ENCODE results near the gene NID1. TPM values are rescaled to one million over a fixed set of nuclear protein-coding genes. Genes with fewer than 3 reads are reported as not detected.

The NID1 gene
- total and polyA plus RNA-seq, 2 of the 4 experiments (the other 2 are of a cell fraction) = 21.9 to 83.3 TPM

DNA sequence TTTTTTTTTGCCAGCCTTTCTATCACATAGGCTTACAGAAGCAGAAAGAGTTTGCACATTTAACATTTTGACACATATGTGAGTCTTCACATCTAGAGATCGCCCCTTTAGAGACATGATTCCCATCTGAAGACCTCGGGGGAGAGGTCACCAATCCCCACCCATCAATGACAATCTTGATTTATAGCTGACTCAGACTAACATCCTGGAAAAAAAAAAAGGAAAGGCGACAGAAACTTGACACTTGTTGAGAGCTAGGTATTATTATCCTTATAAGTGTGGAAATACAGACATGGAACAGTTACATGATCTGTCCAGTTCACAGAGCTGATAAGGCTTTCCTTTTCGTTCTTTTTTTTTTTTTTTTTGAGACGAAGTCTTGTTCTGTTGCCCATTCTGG lies 28.0 kb upstream of the NID1 start:
- POLR2A ChIA-PET (ENCODE audit: unreplicated experiment) = no interaction called here
- H4K91ac ChIP-seq (ENCODE audit: insufficient read depth, low read depth, low read length) = no peak overlapping the region
- H3K4me2 ChIP-seq (ENCODE audit: low read depth, low read length) = no peak overlapping the region
- no peak overlapping the region for H2BK120ac ChIP-seq (ENCODE audit: low read depth, low read length)
- H3K36me3 ChIP-seq (ENCODE audit: control insufficient read depth, insufficient read depth, low read length) = no peaks in the 10 kb centered on the region
- BruUV-seq (replicated peaks) = no TSS peak
- no peak overlapping the region for H3K23ac ChIP-seq (ENCODE audit: low read depth, low read length)
- intact Hi-C loops (cut with micrococcal nuclease) (no loop called here), dilution Hi-C loops (cut with HindIII; ENCODE audit: low sequenced_read_pairs, unreplicated experiment) (no loop called here), in situ Hi-C loops (cut with MboI; ENCODE audit: low sequenced_read_pairs) (no loop called here)
- H3K56ac ChIP-seq (ENCODE audit: extremely low read depth, insufficient read depth, low read length) = no peak overlapping the region
- no peak overlapping the region for H2BK5ac ChIP-seq (ENCODE audit: low read depth, low read length, poor library complexity, severe bottlenecking)
- H4K5ac ChIP-seq (ENCODE audit: low read depth, low read length) = no peak overlapping the region
- H3K14ac ChIP-seq (replicated peaks; ENCODE audit: low read depth, low read length) = no peak overlapping the region
- no peak overlapping the region for H3K27ac ChIP-seq (ENCODE audit: insufficient read depth, low read length)
- no peak overlapping the region for H2AK9ac ChIP-seq (replicated peaks; ENCODE audit: low read depth, low read length, poor library complexity)
- H4K8ac ChIP-seq (ENCODE audit: low read depth in 2 of 2, low read length in 2 of 2) = no peak overlapping the region
- peaks cover 3% of the 10 kb centered on the region; the same call in 1 of the 2 replicates for H4K20me1 ChIP-seq (ENCODE audit: insufficient read depth, low read length)
- H2BK15ac ChIP-seq (ENCODE audit: low read depth, low read length) = no peak overlapping the region
- no peak for ATAC-seq (ENCODE audit: low read depth)
- no peak overlapping the region for H3K4ac ChIP-seq (ENCODE audit: low read depth, low read length)
- no peak overlapping the region for H2AFZ ChIP-seq (replicated peaks; ENCODE audit: low read length, poor library complexity)
- no peak for DNase-seq
- WGBS, 2 experiments (ENCODE audit: extremely low coverage in 2 of 2, insufficient read length in 1 of 2) = no CpG with 5 or more reads among the region's 5 CpGs
- H2BK20ac ChIP-seq (ENCODE audit: low read depth, low read length) = no peak overlapping the region
- H3K18ac ChIP-seq (ENCODE audit: low read depth, low read length) = no peak overlapping the region
- peaks cover 2% of the 10 kb centered on the region; the same call in 1 of the 2 replicates for H3K4me1 ChIP-seq (ENCODE audit: control insufficient read depth, insufficient read depth, low read length)
- H3K4me3 ChIP-seq (ENCODE audit: insufficient read depth, low read depth, low read length) = no peak overlapping the region
- H3K79me1 ChIP-seq (ENCODE audit: low read depth in 1 of 2, low read length in 2 of 2) = no peaks in the 10 kb centered on the region
- H3K9me3 ChIP-seq (ENCODE audit: control insufficient read depth, insufficient read depth, low read length) = peaks cover 6% of the 10 kb centered on the region
- H3K27me3 ChIP-seq (ENCODE audit: control insufficient read depth, insufficient read depth, low read length) = no peaks in the 10 kb centered on the region
- no peak overlapping the region for H2AK5ac ChIP-seq (ENCODE audit: low read depth, low read length)
- TF ChIP-seq NFE2L2 (IDR thresholded peaks at IDR 0.05; ENCODE audit: low read depth, low read length) = no peak
- no peak for TF ChIP-seq FOS (IDR thresholded peaks at IDR 0.05; ENCODE audit: low read depth, low read length)
- no peak for TF ChIP-seq RFX5 (IDR thresholded peaks at IDR 0.05; ENCODE audit: low read depth, low read length)
- no peak for TF ChIP-seq CHD1 (IDR thresholded peaks at IDR 0.05; ENCODE audit: low read depth, low read length)
- no peak for TF ChIP-seq RAD21 (IDR thresholded peaks at IDR 0.05; ENCODE audit: low read length)
- TF ChIP-seq CEBPB (IDR thresholded peaks at IDR 0.05; ENCODE audit: low read depth, low read length) = no peak
- no peak for TF ChIP-seq MAZ (IDR thresholded peaks at IDR 0.05; ENCODE audit: borderline replicate concordance, low read depth, low read length)
- TF ChIP-seq SMC3 (IDR thresholded peaks at IDR 0.05; ENCODE audit: low read depth, low read length) = no peak
- TF ChIP-seq RCOR1 (IDR thresholded peaks at IDR 0.05; ENCODE audit: insufficient replicate concordance, low read length) = no peak
- no peak for TF ChIP-seq POLR2A (IDR thresholded peaks at IDR 0.05; ENCODE audit: low read depth, low read length)
- TF ChIP-seq, protein P1, sequence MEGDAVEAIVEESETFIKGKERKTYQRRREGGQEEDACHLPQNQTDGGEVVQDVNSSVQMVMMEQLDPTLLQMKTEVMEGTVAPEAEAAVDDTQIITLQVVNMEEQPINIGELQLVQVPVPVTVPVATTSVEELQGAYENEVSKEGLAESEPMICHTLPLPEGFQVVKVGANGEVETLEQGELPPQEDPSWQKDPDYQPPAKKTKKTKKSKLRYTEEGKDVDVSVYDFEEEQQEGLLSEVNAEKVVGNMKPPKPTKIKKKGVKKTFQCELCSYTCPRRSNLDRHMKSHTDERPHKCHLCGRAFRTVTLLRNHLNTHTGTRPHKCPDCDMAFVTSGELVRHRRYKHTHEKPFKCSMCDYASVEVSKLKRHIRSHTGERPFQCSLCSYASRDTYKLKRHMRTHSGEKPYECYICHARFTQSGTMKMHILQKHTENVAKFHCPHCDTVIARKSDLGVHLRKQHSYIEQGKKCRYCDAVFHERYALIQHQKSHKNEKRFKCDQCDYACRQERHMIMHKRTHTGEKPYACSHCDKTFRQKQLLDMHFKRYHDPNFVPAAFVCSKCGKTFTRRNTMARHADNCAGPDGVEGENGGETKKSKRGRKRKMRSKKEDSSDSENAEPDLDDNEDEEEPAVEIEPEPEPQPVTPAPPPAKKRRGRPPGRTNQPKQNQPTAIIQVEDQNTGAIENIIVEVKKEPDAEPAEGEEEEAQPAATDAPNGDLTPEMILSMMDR (conservative IDR thresholded peaks at IDR 0.05; ENCODE audit: low read depth, low read length) = no peak
- CTCF ChIA-PET = interaction anchor here (0.7 kb wide), 1 partner anchor 189 kb away, joined by 8 read pairs; the partner anchor contains the start of gene ERO1B
- H3K9ac ChIP-seq (ENCODE audit: low read depth, low read length) = no peak overlapping the region
- peaks cover 3% of the 10 kb centered on the region; the same call in 1 of the 2 replicates for H3K9me1 ChIP-seq (ENCODE audit: insufficient read depth, low read length)
